GM12878 (cell line): ENCODE results near the gene CD3D. TPM values are rescaled to one million over a fixed set of nuclear protein-coding genes. Genes with fewer than 3 reads are reported as not detected.

ENCODE experiments used
- ATAC-seq: fragments of 200-7000 bp; cut with Tn5 transposase; 3 replicates; pipeline ENCODE4 v1.9.1; 2020; ENCODE audit warnings: mild to moderate bottlenecking, moderate library complexity
- BruUV-seq: library from RNA; stranded (reverse); fragments of 400-500 nt; replicated peaks from 2 replicates; lab custom pipeline; 2021; lab: Mats Ljungman, UMichigan
- CTCF ChIA-PET: fragments of 300-600 bp; sonication (Branson Sonifier 250); formaldehyde crosslinking; extraction: SDS; loops from one replicate; lab custom pipeline; 2021; ENCODE audit warnings: inconsistent platforms; lab: Yijun Ruan, JAX
- POLR2A ChIA-PET: fragments of 350-600 bp; formaldehyde crosslinking; extraction: SDS; loops from one replicate; lab custom pipeline; 2021; ENCODE audit warnings: inconsistent platforms; lab: Charles Lee
- RAD21 ChIA-PET: fragments of 300-600 bp; sonication (Branson Sonifier 250); formaldehyde crosslinking; loops from one replicate; lab custom pipeline; 2023; ENCODE audit warnings: antibody characterized with exemption; ENCODE audit not compliant: unreplicated experiment; lab: Charles Lee
- SMC1A ChIA-PET: fragments of 300-600 bp; sonication (Branson Sonifier 250); formaldehyde crosslinking; loops from one replicate; lab custom pipeline; 2023; ENCODE audit not compliant: unreplicated experiment, uncharacterized antibody; lab: Charles Lee
- DNase-seq: peaks from one replicate; pipeline ENCODE4 v3.0.0-alpha.2; 2011; ENCODE audit warnings: low read depth, low spot score
- FAIRE-seq: peaks from 3 replicates; lab custom pipeline; 2011; peaks lifted over from hg19 to GRCh38; lab: Jason Lieb, UNC
- H2AFZ ChIP-seq: 2 replicates; pipeline ENCODE4 v1.6.0; 2011; ENCODE audit warnings: low read depth, low read length, control low read depth; ENCODE audit not compliant: control insufficient read depth
- H3K27ac ChIP-seq: 2 replicates; pipeline ENCODE4 v1.5.1; 2011; ENCODE audit warnings: control low read depth; ENCODE audit not compliant: control insufficient read depth, insufficient read depth
- H3K27me3 ChIP-seq, 2 experiments: replicated peaks in 1 of 2; 2 replicates each; pipeline versions ENCODE4 v1.6.0 to v1.6.1; 2011; ENCODE audit warnings: low read length in 1 of 2; ENCODE audit not compliant: control insufficient read depth in 2 of 2, insufficient read depth in 2 of 2
- H3K36me3 ChIP-seq, 2 experiments: 2 replicates each; pipeline ENCODE4 v1.5.1; 2011; ENCODE audit warnings: low read length in 1 of 2; ENCODE audit not compliant: control insufficient read depth in 2 of 2, insufficient read depth in 2 of 2
- H3K4me1 ChIP-seq: 2 replicates; pipeline ENCODE4 v1.6.1; 2011; ENCODE audit warnings: mild to moderate bottlenecking, low read length, moderate library complexity, mixed read lengths; ENCODE audit not compliant: control insufficient read depth, insufficient read depth
- H3K4me2 ChIP-seq: 2 replicates; pipeline ENCODE4 v1.6.0; 2011; ENCODE audit warnings: control low read depth; ENCODE audit not compliant: control insufficient read depth, insufficient read depth
- H3K4me3 ChIP-seq: fragments of 200-600 bp; sonication (generic); 2 replicates; pipeline ENCODE4 v1.5.1; 2016
- H3K79me2 ChIP-seq: 2 replicates; pipeline ENCODE4 v1.6.0; 2011; ENCODE audit warnings: low read length; ENCODE audit not compliant: control insufficient read depth, insufficient read depth
- H3K9ac ChIP-seq: 2 replicates; pipeline ENCODE4 v1.8.0; 2011; ENCODE audit warnings: low read length, control low read depth, mixed read lengths; ENCODE audit not compliant: control insufficient read depth, insufficient read depth
- H3K9me3 ChIP-seq: replicated peaks from 3 replicates; pipeline ENCODE4 v1.5.1; 2011; ENCODE audit warnings: mild to moderate bottlenecking, low read length; ENCODE audit not compliant: control insufficient read depth, insufficient read depth
- H4K20me1 ChIP-seq: 2 replicates; pipeline ENCODE4 v1.6.0; 2011; ENCODE audit not compliant: control insufficient read depth, insufficient read depth
- ATF7 ChIP-seq: fragments of 450-650 bp; IDR thresholded peaks from 2 replicates; pipeline ENCODE4 v1.6.1; 2016; ENCODE audit warnings: low read depth, mild to moderate bottlenecking
- BACH1 ChIP-seq: fragments of 450-650 bp; IDR thresholded peaks from 2 replicates; pipeline ENCODE4 v1.6.1; 2017; ENCODE audit warnings: mild to moderate bottlenecking, borderline replicate concordance
- EED ChIP-seq: sonication (generic); IDR thresholded peaks from 2 replicates; pipeline ENCODE4 v1.6.1; 2016; ENCODE audit warnings: antibody characterized with exemption, low read depth
- EGR1 ChIP-seq, 2 experiments: IDR thresholded peaks; 1 replicate in 1 of 2; 2 replicates in 1 of 2; pipeline ENCODE4 v1.6.1; 2011 to 2012; ENCODE audit warnings: low read depth in 2 of 2, low read length in 2 of 2, borderline replicate concordance in 1 of 2, mild to moderate bottlenecking in 1 of 2, moderate library complexity in 1 of 2
- JUNB ChIP-seq: IDR thresholded peaks from 2 replicates; pipeline ENCODE4 v1.6.1; 2016; ENCODE audit warnings: antibody characterized with exemption, mild to moderate bottlenecking
- KAT2A ChIP-seq: conservative IDR thresholded peaks from 2 replicates; pipeline ENCODE4 v1.6.1; 2011; ENCODE audit warnings: low read depth, low read length; ENCODE audit not compliant: control insufficient read depth
- MEF2A ChIP-seq: IDR thresholded peaks from 2 replicates; pipeline ENCODE4 v1.6.1; 2011; ENCODE audit warnings: low read depth, mild to moderate bottlenecking, low read length, moderate library complexity; ENCODE audit not compliant: insufficient read depth
- MYC ChIP-seq: IDR thresholded peaks from 2 replicates; pipeline ENCODE4 v1.6.1; 2011; ENCODE audit warnings: mild to moderate bottlenecking, low read length, moderate library complexity, inconsistent platforms; ENCODE audit not compliant: insufficient read depth, insufficient replicate concordance, insufficient read length, severe bottlenecking
- NFYA ChIP-seq: IDR thresholded peaks from 2 replicates; pipeline ENCODE4 v1.6.1; 2011; ENCODE audit warnings: low read depth, mild to moderate bottlenecking, low read length, improper control_type of control experiment, borderline replicate concordance
- NR2F1 ChIP-seq: fragments of 450-650 bp; conservative IDR thresholded peaks from 2 replicates; pipeline ENCODE4 v1.6.1; 2017; ENCODE audit warnings: mild to moderate bottlenecking
- POLR2AphosphoS5 ChIP-seq: IDR thresholded peaks from 2 replicates; pipeline ENCODE4 v1.6.1; 2011; ENCODE audit warnings: mild to moderate bottlenecking, low read length, inconsistent platforms
- RELA ChIP-seq: fragments of 450-650 bp; IDR thresholded peaks from 2 replicates; pipeline ENCODE4 v1.8.0; 2014; ENCODE audit warnings: borderline replicate concordance; ENCODE audit not compliant: partially characterized antibody
- RUNX3 ChIP-seq: IDR thresholded peaks from 2 replicates; pipeline ENCODE4 v1.6.1; 2012; ENCODE audit warnings: low read length, inconsistent platforms
- SMC3 ChIP-seq: IDR thresholded peaks from 2 replicates; pipeline ENCODE4 v1.6.1; 2011; ENCODE audit warnings: low read length, improper control_type of control experiment, borderline replicate concordance
- ZBED1 ChIP-seq: IDR thresholded peaks from 2 replicates; pipeline ENCODE4 v1.6.1; 2016; ENCODE audit warnings: borderline replicate concordance
- ZNF207 ChIP-seq: fragments of 450-650 bp; IDR thresholded peaks from 2 replicates; pipeline ENCODE4 v1.6.1; 2014; ENCODE audit warnings: antibody characterized with exemption, mild to moderate bottlenecking, borderline replicate concordance
- ZNF217 ChIP-seq: fragments of 450-650 bp; IDR thresholded peaks from 2 replicates; pipeline ENCODE4 v1.6.1; 2017; ENCODE audit warnings: antibody characterized with exemption, mild to moderate bottlenecking
- WGBS: methylation state at CpG from one replicate; pipeline ENCODE4 v1.1.6; 2016; ENCODE audit warnings: low lambda C conversion rate; ENCODE audit not compliant: insufficient replicate concordance, insufficient coverage; ENCODE audit errors: missing lambda C conversion rate; 5-methylcytosine and 5-hydroxymethylcytosine counted together
- in situ Hi-C: fragments of 300-500 bp; cut with MboI; formaldehyde crosslinking; loops from 9 replicates; pipeline ENCODE4 v1.14.3; 2018; ENCODE audit warnings: mixed read lengths
- intact Hi-C: fragments of 100-400 bp; cut with micrococcal nuclease; formaldehyde crosslinking; loops from one replicate; pipeline ENCODE4 v1.14.2; 2022; ENCODE audit not compliant: unreplicated experiment
- polyA plus RNA-seq, 11 experiments: library from polyadenylated mRNA; depleted of rRNA in 4 of 11; unstranded in 6 of 11; stranded (reverse) in 5 of 11; fragments of >200 nt; fragmentation: Nextera tagmentation in 4 of 11; fragmentation: Illumina TruSeq in 1 of 11; extraction: Ambion mirVana in 4 of 11; extraction: Trizol in 1 of 11; gene quantifications; 1 replicate in 1 of 11; 2 replicates in 10 of 11; pipeline versions ENCODE4 v1.2.1 to v1.2.3, GENCODE V29; 2011 to 2016; ENCODE audit warnings: inconsistent platforms in 2 of 11, missing spikeins in 2 of 11, low read depth in 1 of 11
- total RNA-seq, 4 experiments: library from RNA; depleted of rRNA in 3 of 4; stranded (reverse); fragments of >200 nt in 3 of 4; fragmentation: Illumina TruSeq in 1 of 4; extraction: Trizol in 1 of 4; gene quantifications; 2 replicates each; pipeline versions ENCODE4 v1.2.1 to v1.2.3, GENCODE V29; 2013 to 2021
- TF ChIP-seq, protein P1 (sequence below): fragments of 450-650 bp; IDR thresholded peaks from 2 replicates; pipeline ENCODE4 v1.6.1; 2014; ENCODE audit warnings: mild to moderate bottlenecking
- TF ChIP-seq, protein P2 (sequence below), 3 experiments: IDR thresholded peaks in 2 of 3; conservative IDR thresholded peaks in 1 of 3; 2 replicates each; pipeline ENCODE4 v1.5.1; 2011; ENCODE audit warnings: low read depth in 3 of 3, low read length in 3 of 3, mild to moderate bottlenecking in 3 of 3, control low read depth in 2 of 3, moderate library complexity in 2 of 3, inconsistent platforms in 1 of 3, mixed read lengths in 1 of 3; ENCODE audit not compliant: control insufficient read depth in 2 of 3, insufficient read depth in 1 of 3; ENCODE audit errors: extremely low read depth in 1 of 3
- TF ChIP-seq, protein P3 (sequence below): IDR thresholded peaks from 2 replicates; pipeline ENCODE4 v1.6.1; 2011; ENCODE audit warnings: low read depth, low read length, improper control_type of control experiment, borderline replicate concordance

Gene CD3D
- total and polyA plus RNA-seq, 10 of the 15 experiments (the other 5 are each of a cell fraction or from before 2014, with no cell fraction given), result 0.13 to 0.69 (median 0.29) TPM; not detected in 6

DNA sequence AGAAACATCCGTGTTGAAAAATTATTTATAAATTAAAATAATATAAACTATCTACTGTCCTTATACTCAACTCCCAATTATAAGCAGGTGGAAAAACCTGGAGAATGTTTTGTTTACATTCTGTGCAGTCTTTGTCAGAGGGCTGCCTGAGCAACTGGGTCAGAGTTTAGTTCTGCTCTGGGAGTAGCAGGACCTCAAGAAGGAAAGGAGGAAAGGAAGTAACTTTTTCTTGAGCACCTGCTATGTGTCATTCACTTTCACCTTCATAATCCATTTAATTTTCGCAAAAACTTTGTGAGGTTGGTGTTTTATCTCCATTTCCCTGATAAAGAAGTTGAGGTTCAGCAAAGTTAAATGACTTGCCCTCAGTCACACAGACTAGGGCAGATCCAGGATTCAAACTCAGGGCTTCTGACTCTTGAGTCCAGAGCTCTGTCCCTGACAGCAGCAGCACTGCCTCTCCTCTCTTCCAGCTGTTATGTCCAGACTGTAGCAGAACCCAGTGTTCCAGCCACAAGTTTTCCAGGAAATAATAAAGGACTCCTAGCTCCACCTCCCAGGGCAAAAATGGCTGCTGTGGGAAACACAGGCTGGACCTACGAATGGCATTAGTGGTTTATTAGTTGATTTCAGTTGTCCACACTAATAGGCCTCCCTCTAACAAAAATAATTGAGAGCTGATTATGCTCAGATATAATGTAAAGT, 31.6 kb downstream of the CD3D start:
- no peaks in the 10 kb centered on the region for H3K27me3 ChIP-seq
- no peaks in the 10 kb centered on the region for H4K20me1 ChIP-seq
- BruUV-seq, result no TSS peak
- H3K9ac ChIP-seq, result no peak overlapping the region
- in situ Hi-C loops, result no loop called here
- H3K79me2 ChIP-seq, result no peaks in the 10 kb centered on the region
- H2AFZ ChIP-seq, result no peak overlapping the region
- H3K27ac ChIP-seq, result no peak overlapping the region
- DNase-seq (no peak), ATAC-seq (no peak), FAIRE-seq (no peak)
- intact Hi-C loops, result no loop called here
- H3K4me2 ChIP-seq, result no peak overlapping the region
- no peak overlapping the region for H3K4me3 ChIP-seq
- H3K4me1 ChIP-seq, result peaks cover 7% of the 10 kb centered on the region; the same call in 1 of the 2 replicates
- ChIA-PET RAD21 (interaction anchor here (0.9 to 3.6 kb wide), 2 partner anchors 15 to 112 kb away, joined by 3 to 17 read pairs; no protein-coding TSS in a partner anchor), SMC1A (interaction anchor here (0.8 to 1.6 kb wide), 10 partner anchors 14 to 139 kb away, joined by 3 to 7 read pairs (median 3); no protein-coding TSS in a partner anchor), POLR2A (no interaction called here), CTCF (interaction anchor here (1.0 to 2.0 kb wide), 5 partner anchors 12 to 112 kb away, joined by 3 to 12 read pairs (median 3); no protein-coding TSS in a partner anchor)
- no peaks in the 10 kb centered on the region; the same call in 2 of the 3 replicates for H3K9me3 ChIP-seq
- 54% methylated on average over 3 of the region's 3 CpGs for WGBS
- no peaks in the 10 kb centered on the region for H3K36me3 ChIP-seq
- no peak for TF ChIP-seq NR2F1
- TF ChIP-seq EED, result no peak
- TF ChIP-seq ZBED1, result no peak
- TF ChIP-seq, protein P1, sequence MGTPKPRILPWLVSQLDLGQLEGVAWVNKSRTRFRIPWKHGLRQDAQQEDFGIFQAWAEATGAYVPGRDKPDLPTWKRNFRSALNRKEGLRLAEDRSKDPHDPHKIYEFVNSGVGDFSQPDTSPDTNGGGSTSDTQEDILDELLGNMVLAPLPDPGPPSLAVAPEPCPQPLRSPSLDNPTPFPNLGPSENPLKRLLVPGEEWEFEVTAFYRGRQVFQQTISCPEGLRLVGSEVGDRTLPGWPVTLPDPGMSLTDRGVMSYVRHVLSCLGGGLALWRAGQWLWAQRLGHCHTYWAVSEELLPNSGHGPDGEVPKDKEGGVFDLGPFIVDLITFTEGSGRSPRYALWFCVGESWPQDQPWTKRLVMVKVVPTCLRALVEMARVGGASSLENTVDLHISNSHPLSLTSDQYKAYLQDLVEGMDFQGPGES, result no peak
- TF ChIP-seq ZNF207, result no peak
- no peak for TF ChIP-seq KAT2A
- no peak for TF ChIP-seq BACH1
- no peak for TF ChIP-seq RUNX3
- TF ChIP-seq, protein P2, sequence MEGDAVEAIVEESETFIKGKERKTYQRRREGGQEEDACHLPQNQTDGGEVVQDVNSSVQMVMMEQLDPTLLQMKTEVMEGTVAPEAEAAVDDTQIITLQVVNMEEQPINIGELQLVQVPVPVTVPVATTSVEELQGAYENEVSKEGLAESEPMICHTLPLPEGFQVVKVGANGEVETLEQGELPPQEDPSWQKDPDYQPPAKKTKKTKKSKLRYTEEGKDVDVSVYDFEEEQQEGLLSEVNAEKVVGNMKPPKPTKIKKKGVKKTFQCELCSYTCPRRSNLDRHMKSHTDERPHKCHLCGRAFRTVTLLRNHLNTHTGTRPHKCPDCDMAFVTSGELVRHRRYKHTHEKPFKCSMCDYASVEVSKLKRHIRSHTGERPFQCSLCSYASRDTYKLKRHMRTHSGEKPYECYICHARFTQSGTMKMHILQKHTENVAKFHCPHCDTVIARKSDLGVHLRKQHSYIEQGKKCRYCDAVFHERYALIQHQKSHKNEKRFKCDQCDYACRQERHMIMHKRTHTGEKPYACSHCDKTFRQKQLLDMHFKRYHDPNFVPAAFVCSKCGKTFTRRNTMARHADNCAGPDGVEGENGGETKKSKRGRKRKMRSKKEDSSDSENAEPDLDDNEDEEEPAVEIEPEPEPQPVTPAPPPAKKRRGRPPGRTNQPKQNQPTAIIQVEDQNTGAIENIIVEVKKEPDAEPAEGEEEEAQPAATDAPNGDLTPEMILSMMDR (IDR thresholded peaks at IDR 0.05 in 2 of 3, conservative IDR thresholded peaks at IDR 0.05 in 1 of 3; ENCODE audit: control insufficient read depth in 2 of 3, extremely low read depth in 1 of 3, insufficient read depth in 1 of 3, low read depth in 3 of 3, low read length in 3 of 3), result no peak
- TF ChIP-seq EGR1 (IDR thresholded peaks at IDR 0.05; ENCODE audit: borderline replicate concordance in 1 of 2, low read depth in 2 of 2, low read length in 2 of 2), result no peak
- TF ChIP-seq JUNB, result no peak
- TF ChIP-seq ATF7, result no peak
- no peak for TF ChIP-seq POLR2AphosphoS5
- TF ChIP-seq SMC3, result no peak
- TF ChIP-seq, protein P3, sequence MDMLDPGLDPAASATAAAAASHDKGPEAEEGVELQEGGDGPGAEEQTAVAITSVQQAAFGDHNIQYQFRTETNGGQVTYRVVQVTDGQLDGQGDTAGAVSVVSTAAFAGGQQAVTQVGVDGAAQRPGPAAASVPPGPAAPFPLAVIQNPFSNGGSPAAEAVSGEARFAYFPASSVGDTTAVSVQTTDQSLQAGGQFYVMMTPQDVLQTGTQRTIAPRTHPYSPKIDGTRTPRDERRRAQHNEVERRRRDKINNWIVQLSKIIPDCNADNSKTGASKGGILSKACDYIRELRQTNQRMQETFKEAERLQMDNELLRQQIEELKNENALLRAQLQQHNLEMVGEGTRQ, result no peak
- no peak for TF ChIP-seq ZNF217
- TF ChIP-seq RELA, result no peak
- no peak for TF ChIP-seq MYC
- no peak for TF ChIP-seq NFYA
- no peak for TF ChIP-seq MEF2A
